K562 (cell line): ENCODE data around the gene MARK3. TPM values are rescaled to one million over a fixed set of nuclear protein-coding genes. Genes with fewer than 3 reads are reported as not detected.
A peak's percentile ranks its signal among the peaks of the same experiment; 100 is the strongest.

Source experiments
- CHD4 ChIP-seq: fragments of 200-600 bp; sonication (generic); IDR thresholded peaks from 3 replicates; pipeline ENCODE4 v1.6.1; 2012; ENCODE audit warnings: low read depth, mild to moderate bottlenecking, mixed read lengths, low read length, inconsistent platforms; ENCODE audit not compliant: insufficient read depth, insufficient replicate concordance, poor library complexity, severe bottlenecking
- DACH1 ChIP-seq: fragments of 450-650 bp; IDR thresholded peaks from 2 replicates; pipeline ENCODE4 v1.6.1; 2018; ENCODE audit not compliant: partially characterized antibody
- ELF2 ChIP-seq: fragments of 250-450 bp; sonication (Bioruptor Pico); IDR thresholded peaks from 2 replicates; pipeline ENCODE4 v1.5.0; 2021; ENCODE audit warnings: mild to moderate bottlenecking
- EWSR1 ChIP-seq: fragments of 450-650 bp; IDR thresholded peaks from 2 replicates; pipeline ENCODE4 v1.6.1; 2018; ENCODE audit warnings: borderline replicate concordance, mild to moderate bottlenecking, low read depth, moderate library complexity; ENCODE audit not compliant: partially characterized antibody
- HIVEP1 ChIP-seq: fragments of 250-450 bp; sonication (Bioruptor Pico); IDR thresholded peaks from 2 replicates; pipeline ENCODE4 v1.4.0; 2020; ENCODE audit warnings: mild to moderate bottlenecking
- HNRNPK ChIP-seq: fragments of 200-400 bp; formaldehyde crosslinking; IDR thresholded peaks from one replicate; pipeline ENCODE4 v1.6.1; 2018; ENCODE audit warnings: mild to moderate bottlenecking, low read depth, low read length; ENCODE audit not compliant: poor library complexity, severe bottlenecking
- KLF16 ChIP-seq: IDR thresholded peaks from 2 replicates; pipeline ENCODE4 v1.6.1; 2016; ENCODE audit warnings: antibody characterized with exemption
- MTA3 ChIP-seq: fragments of 450-650 bp; formaldehyde crosslinking; IDR thresholded peaks from 2 replicates; pipeline ENCODE4 v1.6.1; 2017; ENCODE audit warnings: mild to moderate bottlenecking, borderline replicate concordance
- NBN ChIP-seq: fragments of 450-650 bp; IDR thresholded peaks from 2 replicates; pipeline ENCODE4 v1.6.1; 2016; ENCODE audit warnings: low read depth, mild to moderate bottlenecking
- NR2C2 ChIP-seq, 2 experiments: fragments of 200-800 bp in 1 of 2; sonication (Bioruptor generic) in 1 of 2; sonication (generic) in 1 of 2; formaldehyde crosslinking in 1 of 2; IDR thresholded peaks; 2 replicates each; pipeline versions ENCODE4 v1.6.1 to v1.8.0; 2016 to 2022; ENCODE audit warnings: mild to moderate bottlenecking in 1 of 2, missing compliant biosample characterization in 1 of 2, missing genetic modification characterization in 1 of 2, missing genetic modification reagents in 1 of 2
- YBX1 ChIP-seq: fragments of 450-650 bp; IDR thresholded peaks from 2 replicates; pipeline ENCODE4 v1.7.1; 2016; ENCODE audit warnings: mild to moderate bottlenecking
- ZBTB40 ChIP-seq, 2 experiments: fragments of 450-650 bp in 1 of 2; sonication (generic) in 1 of 2; formaldehyde crosslinking in 1 of 2; IDR thresholded peaks; 2 replicates each; pipeline versions ENCODE4 v1.7.1 to v1.9.0; 2016 to 2022; ENCODE audit warnings: inconsistent platforms in 1 of 2, mild to moderate bottlenecking in 1 of 2, missing genetic modification reagents in 1 of 2
- ZNF639 ChIP-seq, 2 experiments: fragments of 200-800 bp in 1 of 2; sonication (Bioruptor generic) in 1 of 2; sonication (generic) in 1 of 2; formaldehyde crosslinking in 1 of 2; IDR thresholded peaks in 1 of 2; conservative IDR thresholded peaks in 1 of 2; 2 replicates each; pipeline versions ENCODE4 v1.5.0 to v1.6.1; 2016 to 2020; ENCODE audit warnings: missing compliant biosample characterization in 1 of 2, missing genetic modification characterization in 1 of 2, missing genetic modification reagents in 1 of 2
- polyA plus RNA-seq, 8 experiments: library from polyadenylated mRNA; depleted of rRNA in 4 of 8; stranded (reverse) in 5 of 8; unstranded in 3 of 8; fragments of >200 nt; fragmentation: Nextera tagmentation in 2 of 8; fragmentation: Illumina TruSeq in 1 of 8; extraction: Ambion mirVana in 2 of 8; extraction: Trizol in 1 of 8; gene quantifications; 2 replicates each; pipeline versions ENCODE4 v1.2.1 to v1.2.3, GENCODE V29; 2011 to 2014; ENCODE audit warnings: inconsistent platforms in 1 of 8, missing spikeins in 1 of 8
- total RNA-seq, 7 experiments: library from RNA; depleted of rRNA in 6 of 7; stranded (reverse); fragments of >200 nt in 6 of 7; fragmentation: Illumina TruSeq in 2 of 7; extraction: Trizol in 2 of 7; gene quantifications; 2 replicates each; pipeline versions ENCODE4 v1.2.1 to v1.2.3, GENCODE V29; 2011 to 2021; ENCODE audit warnings: low replicate concordance in 1 of 7
- TF ChIP-seq, protein P1 (sequence below): fragments of 200-800 bp; sonication (Bioruptor generic); IDR thresholded peaks from 2 replicates; pipeline ENCODE4 v1.6.1; 2017; ENCODE audit warnings: missing genetic modification characterization, missing compliant biosample characterization

The MARK3 gene
- total and polyA plus RNA-seq, 9 of the 15 experiments (the other 6 are each of a cell fraction or from before 2014, with no cell fraction given): 10.1 to 68.7 (median 56.3) TPM

GRCh38 chr14:103528587-103529382 is 143.6 kb downstream of the MARK3 start, which contains the start of gene TRMT61A (continued):
- TF ChIP-seq NR2C2 (CRISPR knock-in tag; IDR thresholded peaks at IDR 0.05) (no peak), NR2C2 (tag; IDR thresholded peaks at IDR 0.05) (peak; percentile 53), YBX1 (no peak), EWSR1 (no peak), MTA3 (no peak), DACH1 (no peak), ZBTB40 (IDR thresholded peaks at IDR 0.05) (no peak), ZBTB40 (CRISPR knock-in tag; IDR thresholded peaks at IDR 0.05) (no peak), HNRNPK (peak; percentile 66), KLF16 (no peak), ZNF639 (CRISPR knock-in tag; conservative IDR thresholded peaks at IDR 0.05 in 1 of 2, IDR thresholded peaks at IDR 0.05 in 1 of 2) (peak in 1 of 2 experiments; percentile 45; a peak in 1 of 4 replicates), CHD4 (no peak), ELF2 (CRISPR knock-in tag) (peak; percentile 89), HIVEP1 (CRISPR knock-in tag) (no peak), NBN (no peak)
- TF ChIP-seq, protein P1, sequence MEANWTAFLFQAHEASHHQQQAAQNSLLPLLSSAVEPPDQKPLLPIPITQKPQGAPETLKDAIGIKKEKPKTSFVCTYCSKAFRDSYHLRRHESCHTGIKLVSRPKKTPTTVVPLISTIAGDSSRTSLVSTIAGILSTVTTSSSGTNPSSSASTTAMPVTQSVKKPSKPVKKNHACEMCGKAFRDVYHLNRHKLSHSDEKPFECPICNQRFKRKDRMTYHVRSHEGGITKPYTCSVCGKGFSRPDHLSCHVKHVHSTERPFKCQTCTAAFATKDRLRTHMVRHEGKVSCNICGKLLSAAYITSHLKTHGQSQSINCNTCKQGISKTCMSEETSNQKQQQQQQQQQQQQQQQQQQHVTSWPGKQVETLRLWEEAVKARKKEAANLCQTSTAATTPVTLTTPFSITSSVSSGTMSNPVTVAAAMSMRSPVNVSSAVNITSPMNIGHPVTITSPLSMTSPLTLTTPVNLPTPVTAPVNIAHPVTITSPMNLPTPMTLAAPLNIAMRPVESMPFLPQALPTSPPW (CRISPR knock-in tag): peak; percentile 95
